ENCODE results near the gene PRR30.

The PRR30 gene

GRCh38 chr2:27139310-27139709 is at the start of gene PRR30:
PRR30 (minus strand) TSS chr2:27139410; CDS start chr2:27138329, 1,081 bp downstream.
- H3K9me3 ChIP-seq (ENCODE audit: severe bottlenecking) = peaks cover 7% of the 10 kb centered on the region
- no peaks in the 10 kb centered on the region for H3K36me3 ChIP-seq
- no peak within 1 kb of the TSS for H3K4me3 ChIP-seq (ENCODE audit: low read depth, low read length)
- no peaks in the 10 kb centered on the region for H3K27me3 ChIP-seq (ENCODE audit: insufficient read depth, low read depth, severe bottlenecking)
- no peak within 1 kb of the TSS for H3K27ac ChIP-seq
- no peak for DNase-seq
- no peak for TF ChIP-seq CTCF (IDR thresholded peaks at IDR 0.05; ENCODE audit: low read depth, low read length)

GRCh38 chr2:27186613-27187345 is 47.6 kb upstream of the PRR30 start:
- no peaks in the 10 kb centered on the region for H3K36me3 ChIP-seq
- H3K27ac ChIP-seq = no peak overlapping the region
- H3K27me3 ChIP-seq (ENCODE audit: insufficient read depth, low read depth, severe bottlenecking) = no peaks in the 10 kb centered on the region
- no peak for TF ChIP-seq CTCF (IDR thresholded peaks at IDR 0.05; ENCODE audit: low read depth, low read length)
- H3K4me3 ChIP-seq (ENCODE audit: low read depth, low read length) = no peak overlapping the region
- H3K9me3 ChIP-seq (ENCODE audit: severe bottlenecking) = no peaks in the 10 kb centered on the region
- DNase-seq = no peak

- Histone ChIP-seq H3K4me3 (ENCODE audit: low read depth, low read length) (no peak overlapping the region), H3K27ac (peak overlapping the region; percentile 39), H3K9me3 (ENCODE audit: severe bottlenecking) (no peaks in the 10 kb centered on the region), H3K27me3 (ENCODE audit: insufficient read depth, low read depth, severe bottlenecking) (no peaks in the 10 kb centered on the region), H3K36me3 (no peaks in the 10 kb centered on the region)
- no peak for TF ChIP-seq CTCF (IDR thresholded peaks at IDR 0.05; ENCODE audit: low read depth, low read length)
- peak; percentile 56 for DNase-seq
Measured at GRCh38 chr2:27185331-27186026, 46.3 kb upstream of the PRR30 start.

GRCh38 chr2:27184115-27184514 is 44.9 kb upstream of the PRR30 start:
- H3K9me3 ChIP-seq (ENCODE audit: severe bottlenecking) = no peaks in the 10 kb centered on the region
- no peak for DNase-seq
- no peaks in the 10 kb centered on the region for H3K27me3 ChIP-seq (ENCODE audit: insufficient read depth, low read depth, severe bottlenecking)
- H3K36me3 ChIP-seq = no peaks in the 10 kb centered on the region
- no peak overlapping the region for H3K27ac ChIP-seq
- no peak overlapping the region for H3K4me3 ChIP-seq (ENCODE audit: low read depth, low read length)
- TF ChIP-seq CTCF (IDR thresholded peaks at IDR 0.05; ENCODE audit: low read depth, low read length) = no peak

GRCh38 chr2:27182346-27182745 is 43.1 kb upstream of the PRR30 start:
- Histone ChIP-seq H3K27ac (no peak overlapping the region), H3K4me3 (ENCODE audit: low read depth, low read length) (no peak overlapping the region), H3K36me3 (no peaks in the 10 kb centered on the region), H3K9me3 (ENCODE audit: severe bottlenecking) (no peaks in the 10 kb centered on the region), H3K27me3 (ENCODE audit: insufficient read depth, low read depth, severe bottlenecking) (no peaks in the 10 kb centered on the region)
- no peak for TF ChIP-seq CTCF (IDR thresholded peaks at IDR 0.05; ENCODE audit: low read depth, low read length)
- DNase-seq = no peak

All from WERI-Rb-1 (cell line).